Measurements from ENCODE around the gene NAA16.

Gene NAA16

GRCh38 chr13:41403983-41404382, 92.9 kb downstream of the NAA16 start:
- H3K4me3 ChIP-seq (ENCODE audit: low read length), result no peak overlapping the region
- no peaks in the 10 kb centered on the region for H3F3A ChIP-seq (ENCODE audit: insufficient read depth, low read length)
- no peak overlapping the region for H3K9ac ChIP-seq (ENCODE audit: low read length)
- no peaks in the 10 kb centered on the region for H4K20me1 ChIP-seq (ENCODE audit: insufficient read depth, low read length)
- H3K9me3 ChIP-seq (replicated peaks; ENCODE audit: insufficient read depth, low read length), result no peaks in the 10 kb centered on the region
- H3K4me1 ChIP-seq (ENCODE audit: low read length), result no peaks in the 10 kb centered on the region
- H3K9me2 ChIP-seq (replicated peaks; ENCODE audit: insufficient read depth, low read length), result no peaks in the 10 kb centered on the region
- TF ChIP-seq EZH2 (optimal IDR thresholded peaks at IDR 0.05; ENCODE audit: low read depth, low read length) (no peak), CTCF (IDR thresholded peaks at IDR 0.05; ENCODE audit: low read length) (no peak), EZH2phosphoT487 (IDR thresholded peaks at IDR 0.05; ENCODE audit: low read length) (no peak)
- no peak overlapping the region for H3K27ac ChIP-seq (ENCODE audit: low read length)
- no peaks in the 10 kb centered on the region for H3K79me2 ChIP-seq (ENCODE audit: low read length)
- no peak overlapping the region for H2AFZ ChIP-seq (ENCODE audit: low read length)
- no peak overlapping the region for H3K4me2 ChIP-seq (ENCODE audit: low read depth, low read length)
- no peak for DNase-seq
- H3K36me3 ChIP-seq (replicated peaks; ENCODE audit: insufficient read depth, low read length), result no peaks in the 10 kb centered on the region
- no peaks in the 10 kb centered on the region for H3K27me3 ChIP-seq (replicated peaks; ENCODE audit: insufficient read depth, low read length)

- Histone ChIP-seq H3K27ac (ENCODE audit: low read length) (no peak overlapping the region), H3K4me1 (ENCODE audit: low read length) (no peaks in the 10 kb centered on the region), H3K79me2 (ENCODE audit: low read length) (no peaks in the 10 kb centered on the region), H2AFZ (ENCODE audit: low read length) (no peak overlapping the region), H3K4me2 (ENCODE audit: low read depth, low read length) (no peak overlapping the region), H3K4me3 (ENCODE audit: low read length) (no peak overlapping the region), H3K9me2 (replicated peaks; ENCODE audit: insufficient read depth, low read length) (no peaks in the 10 kb centered on the region), H3K9me3 (replicated peaks; ENCODE audit: insufficient read depth, low read length) (no peaks in the 10 kb centered on the region), H4K20me1 (ENCODE audit: insufficient read depth, low read length) (no peaks in the 10 kb centered on the region), H3F3A (ENCODE audit: insufficient read depth, low read length) (no peaks in the 10 kb centered on the region), H3K36me3 (replicated peaks; ENCODE audit: insufficient read depth, low read length) (no peaks in the 10 kb centered on the region), H3K27me3 (replicated peaks; ENCODE audit: insufficient read depth, low read length) (no peaks in the 10 kb centered on the region), H3K9ac (ENCODE audit: low read length) (no peak overlapping the region)
- TF ChIP-seq EZH2phosphoT487 (IDR thresholded peaks at IDR 0.05; ENCODE audit: low read length), result no peak
- no peak for TF ChIP-seq EZH2 (optimal IDR thresholded peaks at IDR 0.05; ENCODE audit: low read depth, low read length)
- TF ChIP-seq CTCF (IDR thresholded peaks at IDR 0.05; ENCODE audit: low read length), result no peak
- DNase-seq, result no peak
Observed at GRCh38 chr13:41405367-41405766, 94.3 kb downstream of the NAA16 start.

GRCh38 chr13:41407380-41407779, 96.3 kb downstream of the NAA16 start:
- Histone ChIP-seq H3K79me2 (ENCODE audit: low read length) (no peaks in the 10 kb centered on the region), H2AFZ (ENCODE audit: low read length) (no peak overlapping the region), H3K9me2 (replicated peaks; ENCODE audit: insufficient read depth, low read length) (no peaks in the 10 kb centered on the region), H3K36me3 (replicated peaks; ENCODE audit: insufficient read depth, low read length) (no peaks in the 10 kb centered on the region), H3K9me3 (replicated peaks; ENCODE audit: insufficient read depth, low read length) (no peaks in the 10 kb centered on the region), H4K20me1 (ENCODE audit: insufficient read depth, low read length) (no peaks in the 10 kb centered on the region), H3K4me3 (ENCODE audit: low read length) (no peak overlapping the region), H3K9ac (ENCODE audit: low read length) (no peak overlapping the region), H3K27me3 (replicated peaks; ENCODE audit: insufficient read depth, low read length) (no peaks in the 10 kb centered on the region), H3K4me2 (ENCODE audit: low read depth, low read length) (no peak overlapping the region), H3K4me1 (ENCODE audit: low read length) (no peaks in the 10 kb centered on the region), H3K27ac (ENCODE audit: low read length) (no peak overlapping the region), H3F3A (ENCODE audit: insufficient read depth, low read length) (no peaks in the 10 kb centered on the region)
- TF ChIP-seq CTCF (IDR thresholded peaks at IDR 0.05; ENCODE audit: low read length) (no peak), EZH2phosphoT487 (IDR thresholded peaks at IDR 0.05; ENCODE audit: low read length) (no peak), EZH2 (optimal IDR thresholded peaks at IDR 0.05; ENCODE audit: low read depth, low read length) (no peak)
- DNase-seq, result no peak
